Thyroid gland (tissue), 4 donors: Measurements from ENCODE around the gene ACOT4.
"Not testable (repeated sequence)": the region's sequence is repeated elsewhere in the genome, so short reads cannot be mapped to it uniquely, and the experiment has no call there.

Source experiments
- POLR2A ChIP-seq, 2 donors: fragments of 450-650 bp; IDR thresholded peaks; one replicate each; pipeline ENCODE4 v1.6.1; 2017; ENCODE audit warnings: antibody characterized with exemption in 2 of 2, mild to moderate bottlenecking in 2 of 2, moderate library complexity in 1 of 2
- TF ChIP-seq, protein P1 (sequence below), 6 experiments: fragments of 200-600 bp in 3 of 6; fragments of 450-650 bp in 3 of 6; sonication (generic) in 3 of 6; IDR thresholded peaks; one replicate each; pipeline ENCODE4 v1.5.1; 2016 to 2019; ENCODE audit warnings: antibody characterized with exemption in 6 of 6, mild to moderate bottlenecking in 2 of 6, inconsistent platforms in 1 of 6, moderate library complexity in 1 of 6

DNA sequence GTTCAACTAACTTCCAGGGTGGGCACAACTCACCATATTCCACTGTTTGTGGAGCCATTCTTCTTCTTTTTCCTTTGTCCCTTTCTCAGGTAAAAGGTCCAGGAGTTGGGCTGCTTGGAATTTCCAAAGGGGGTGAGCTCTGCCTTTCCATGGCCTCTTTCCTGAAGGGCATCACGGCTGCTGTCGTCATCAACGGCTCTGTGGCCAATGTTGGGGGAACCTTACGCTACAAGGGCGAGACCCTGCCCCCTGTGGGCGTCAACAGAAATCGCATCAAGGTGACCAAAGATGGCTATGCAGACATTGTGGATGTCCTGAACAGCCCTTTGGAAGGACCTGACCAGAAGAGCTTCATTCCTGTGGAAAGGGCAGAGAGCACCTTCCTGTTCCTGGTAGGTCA lies 48.7 kb upstream of the ACOT4 start:
- not testable (repeated sequence) for TF ChIP-seq POLR2A (IDR thresholded peaks at IDR 0.05)
- TF ChIP-seq, protein P1, sequence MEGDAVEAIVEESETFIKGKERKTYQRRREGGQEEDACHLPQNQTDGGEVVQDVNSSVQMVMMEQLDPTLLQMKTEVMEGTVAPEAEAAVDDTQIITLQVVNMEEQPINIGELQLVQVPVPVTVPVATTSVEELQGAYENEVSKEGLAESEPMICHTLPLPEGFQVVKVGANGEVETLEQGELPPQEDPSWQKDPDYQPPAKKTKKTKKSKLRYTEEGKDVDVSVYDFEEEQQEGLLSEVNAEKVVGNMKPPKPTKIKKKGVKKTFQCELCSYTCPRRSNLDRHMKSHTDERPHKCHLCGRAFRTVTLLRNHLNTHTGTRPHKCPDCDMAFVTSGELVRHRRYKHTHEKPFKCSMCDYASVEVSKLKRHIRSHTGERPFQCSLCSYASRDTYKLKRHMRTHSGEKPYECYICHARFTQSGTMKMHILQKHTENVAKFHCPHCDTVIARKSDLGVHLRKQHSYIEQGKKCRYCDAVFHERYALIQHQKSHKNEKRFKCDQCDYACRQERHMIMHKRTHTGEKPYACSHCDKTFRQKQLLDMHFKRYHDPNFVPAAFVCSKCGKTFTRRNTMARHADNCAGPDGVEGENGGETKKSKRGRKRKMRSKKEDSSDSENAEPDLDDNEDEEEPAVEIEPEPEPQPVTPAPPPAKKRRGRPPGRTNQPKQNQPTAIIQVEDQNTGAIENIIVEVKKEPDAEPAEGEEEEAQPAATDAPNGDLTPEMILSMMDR (IDR thresholded peaks at IDR 0.05), result not testable (repeated sequence)
